SK-N-SH (cell line): ENCODE data around the gene SMARCC2. TPM values are rescaled to one million over a fixed set of nuclear protein-coding genes. Genes with fewer than 3 reads are reported as not detected.
A peak's percentile ranks its signal among the peaks of the same experiment; 100 is the strongest.

Source experiments
- CTCF ChIA-PET: fragments of 300-600, 350-600 bp; formaldehyde crosslinking; extraction: SDS; loops from one replicate; lab custom pipeline; 2021; lab: Yijun Ruan, JAX
- POLR2A ChIA-PET: fragments of 350-600 bp; sonication (Branson Sonifier 250); formaldehyde crosslinking; extraction: SDS; loops from one replicate; lab custom pipeline; 2020; ENCODE audit warnings: antibody characterized with exemption, inconsistent platforms; lab: Yijun Ruan, JAX
- DNase-seq: peaks from one replicate; pipeline ENCODE4 v3.0.0; 2012
- H2AFZ ChIP-seq: fragments of 200-600 bp; sonication (generic); 2 replicates; pipeline ENCODE4 v1.8.1; 2016; ENCODE audit warnings: antibody characterized with exemption, mild to moderate bottlenecking, low read depth
- H3F3A ChIP-seq: fragments of 200-600 bp; sonication (generic); replicated peaks from 2 replicates; pipeline ENCODE3; 2016; ENCODE audit warnings: antibody characterized with exemption, mild to moderate bottlenecking; ENCODE audit not compliant: insufficient read depth
- H3K27ac ChIP-seq, 2 experiments: fragments of 200-500 bp in 1 of 2; fragments of 200-600 bp in 1 of 2; sonication (Bioruptor generic) in 1 of 2; sonication (generic), shearing (Covaris generic) in 1 of 2; 2 replicates each; pipeline versions ENCODE4 v1.5.1 to v1.6.1; 2014 to 2016; ENCODE audit warnings: low read depth in 2 of 2, inconsistent platforms in 1 of 2, low read length in 1 of 2, mild to moderate bottlenecking in 1 of 2, mixed read lengths in 1 of 2
- H3K27me3 ChIP-seq: fragments of 200-600 bp; sonication (generic), shearing (Covaris generic); 2 replicates; pipeline ENCODE4 v1.6.1; 2016; ENCODE audit warnings: mixed run types; ENCODE audit not compliant: insufficient read depth
- H3K36me3 ChIP-seq, 2 experiments: fragments of 200-500 bp in 1 of 2; fragments of 200-600 bp in 1 of 2; sonication (Bioruptor generic) in 1 of 2; sonication (generic) in 1 of 2; replicated peaks in 1 of 2; 2 replicates each; pipeline versions ENCODE3 to v1.5.1; 2014 to 2016; ENCODE audit warnings: low read length in 1 of 2, mild to moderate bottlenecking in 1 of 2; ENCODE audit not compliant: insufficient read depth in 2 of 2, control insufficient read depth in 1 of 2
- H3K4me1 ChIP-seq, 2 experiments: fragments of 200-500 bp in 1 of 2; fragments of 200-600 bp in 1 of 2; sonication (Bioruptor generic) in 1 of 2; sonication (generic), shearing (Covaris generic) in 1 of 2; 2 replicates each; pipeline versions ENCODE4 v1.5.1 to v1.6.1; 2014 to 2016; ENCODE audit warnings: low read depth in 1 of 2, low read length in 1 of 2, mixed run types in 1 of 2; ENCODE audit not compliant: insufficient read depth in 2 of 2, control insufficient read depth in 1 of 2
- H3K4me2 ChIP-seq: fragments of 200-600 bp; sonication (generic), shearing (Covaris generic); 2 replicates; pipeline ENCODE4 v1.6.1; 2017; ENCODE audit warnings: mixed run types
- H3K4me3 ChIP-seq, 2 experiments: fragments of 200-500 bp in 1 of 2; fragments of 200-600 bp in 1 of 2; sonication (Bioruptor generic) in 1 of 2; sonication (generic), shearing (Covaris generic) in 1 of 2; 2 replicates each; pipeline versions ENCODE4 v1.5.1 to v1.8.1; 2014 to 2016; ENCODE audit warnings: low read depth in 2 of 2, inconsistent platforms in 1 of 2, low read length in 1 of 2, mild to moderate bottlenecking in 1 of 2, mixed read lengths in 1 of 2, moderate library complexity in 1 of 2
- H3K79me2 ChIP-seq: fragments of 200-600 bp; sonication (generic); 2 replicates; pipeline ENCODE4 v1.8.1; 2017; ENCODE audit warnings: mild to moderate bottlenecking; ENCODE audit not compliant: insufficient read depth
- H3K9ac ChIP-seq: fragments of 200-600 bp; sonication (generic); 2 replicates; pipeline ENCODE4 v1.6.1; 2017; ENCODE audit warnings: mixed run types
- H3K9me2 ChIP-seq: fragments of 200-600 bp; sonication (generic); 2 replicates; pipeline ENCODE4 v1.6.1; 2017; ENCODE audit warnings: mixed run types
- H3K9me3 ChIP-seq: fragments of 200-600 bp; sonication (generic); 2 replicates; pipeline ENCODE4 v1.6.1; 2017; ENCODE audit warnings: mixed run types, mild to moderate bottlenecking, moderate library complexity
- H4K20me1 ChIP-seq: fragments of 200-600 bp; sonication (generic); 2 replicates; pipeline ENCODE4 v1.6.1; 2017; ENCODE audit warnings: mild to moderate bottlenecking, mixed run types; ENCODE audit not compliant: insufficient read depth
- CHD2 ChIP-seq: fragments of 150-350 bp; IDR thresholded peaks from 2 replicates; pipeline ENCODE4 v1.6.1; 2018; ENCODE audit warnings: low read length; ENCODE audit not compliant: partially characterized antibody
- ELF1 ChIP-seq: IDR thresholded peaks from 2 replicates; pipeline ENCODE4 v1.4.0; 2012
- FOXJ3 ChIP-seq: sonication (generic); formaldehyde crosslinking; IDR thresholded peaks from 2 replicates; pipeline ENCODE4 v1.5.1; 2020; ENCODE audit warnings: mild to moderate bottlenecking, missing genetic modification reagents
- IRF3 ChIP-seq: fragments of 150-350 bp; IDR thresholded peaks from 2 replicates; pipeline ENCODE4 v1.6.1; 2016; ENCODE audit warnings: mild to moderate bottlenecking, low read depth, low read length
- JUND ChIP-seq: IDR thresholded peaks from 2 replicates; pipeline ENCODE4 v1.4.0; 2012
- MAX ChIP-seq: IDR thresholded peaks from 2 replicates; pipeline ENCODE4 v1.4.0; 2012; ENCODE audit warnings: low read depth
- MXI1 ChIP-seq: IDR thresholded peaks from 2 replicates; pipeline ENCODE4 v1.6.1; 2012; ENCODE audit warnings: mild to moderate bottlenecking, low read depth, low read length, improper control_type of control experiment
- NFIC ChIP-seq: IDR thresholded peaks from 2 replicates; pipeline ENCODE4 v1.4.0; 2012; ENCODE audit warnings: borderline replicate concordance
- POLR2AphosphoS5 ChIP-seq: IDR thresholded peaks from 2 replicates; pipeline ENCODE4 v1.6.1; 2012; ENCODE audit warnings: low read depth, low read length
- RAD21 ChIP-seq: IDR thresholded peaks from 2 replicates; pipeline ENCODE4 v1.6.1; 2012; ENCODE audit warnings: mild to moderate bottlenecking, low read length
- RXRA ChIP-seq: IDR thresholded peaks from 2 replicates; pipeline ENCODE4 v1.4.0; 2012; ENCODE audit warnings: low read depth, mild to moderate bottlenecking, borderline replicate concordance
- SIN3A ChIP-seq: IDR thresholded peaks from 2 replicates; pipeline ENCODE4 v1.6.1; 2012; ENCODE audit warnings: low read depth, mild to moderate bottlenecking, low read length, moderate library complexity, borderline replicate concordance
- SMC3 ChIP-seq: IDR thresholded peaks from 2 replicates; pipeline ENCODE4 v1.6.1; 2012; ENCODE audit warnings: low read depth, low read length, improper control_type of control experiment
- TCF12 ChIP-seq: IDR thresholded peaks from 2 replicates; pipeline ENCODE4 v1.4.0; 2012
- USF1 ChIP-seq: IDR thresholded peaks from 2 replicates; pipeline ENCODE4 v1.4.0; 2012; ENCODE audit warnings: low read depth, borderline replicate concordance
- USF2 ChIP-seq: fragments of 150-350 bp; IDR thresholded peaks from 2 replicates; pipeline ENCODE4 v1.6.1; 2017; ENCODE audit warnings: antibody characterized with exemption, low read length, low read depth, borderline replicate concordance
- WGBS: methylation state at CpG from one replicate; pipeline ENCODE4 v1.1.6; 2017; ENCODE audit warnings: low lambda C conversion rate; 5-methylcytosine and 5-hydroxymethylcytosine counted together
- polyA plus RNA-seq, 3 experiments: library from polyadenylated mRNA; depleted of rRNA; stranded (reverse); fragments of >200 nt; gene quantifications; 2 replicates each; pipeline ENCODE4 v1.2.3, GENCODE V29; 2012

The SMARCC2 gene
- polyA plus RNA-seq, 1 of the 3 experiments (the other 2 are of a cell fraction) = 64.3 TPM

- CTCF ChIA-PET = interaction anchor here (1.6 to 6.6 kb wide), 2 partner anchors 14 to 20 kb away, joined by 6 to 37 read pairs; partner anchors contain the start of genes RNF41 and SMARCC2
- H3K9me2 ChIP-seq = no peaks in the 10 kb centered on the region
- no peak overlapping the region for H3K9ac ChIP-seq
- H3K4me1 ChIP-seq = 0 out of 4 replicates have a peak, but pooled peaks cover 0 to 3% of the 10 kb centered on the region in 2 experiments
- peaks cover 25 to 38% of the 10 kb centered on the region in 2 experiments for H3K36me3 ChIP-seq
- H3K9me3 ChIP-seq = no peaks in the 10 kb centered on the region
- no peak overlapping the region for H3K4me3 ChIP-seq
- H4K20me1 ChIP-seq = no peaks in the 10 kb centered on the region; the same call in 1 of the 2 replicates
- H3K27ac ChIP-seq = no peak overlapping the region
- TF ChIP-seq POLR2AphosphoS5 (0 out of 2 replicates have a peak, but pooled peaks have one; percentile 19), ELF1 (no peak), NFIC (no peak), RAD21 (no peak), SMC3 (no peak), IRF3 (no peak)
- peaks cover 49% of the 10 kb centered on the region for H3F3A ChIP-seq
- no peaks in the 10 kb centered on the region for H3K27me3 ChIP-seq
- no peak overlapping the region for H2AFZ ChIP-seq
- POLR2A ChIA-PET = interaction anchor here (1.3 to 1.8 kb wide), 2 partner anchors 19 to 85 kb away, joined by 3 to 8 read pairs; partner anchors contain the start of genes RNF41 and ZC3H10
- H3K4me2 ChIP-seq = no peak overlapping the region
- 92% methylated on average over 2 of the region's 2 CpGs for WGBS
- H3K79me2 ChIP-seq = no peaks in the 10 kb centered on the region
- no peak for DNase-seq
Observed at GRCh38 chr12:56202838-56203237, 13.6 kb upstream of the SMARCC2 start.

GRCh38 chr12:56202366-56202765 lies 13.1 kb upstream of the SMARCC2 start:
- Histone ChIP-seq H3K4me2 (no peak overlapping the region), H3K9me2 (no peaks in the 10 kb centered on the region), H3K9ac (no peak overlapping the region), H3F3A (peaks cover 53% of the 10 kb centered on the region), H4K20me1 (no peaks in the 10 kb centered on the region; the same call in 1 of the 2 replicates), H3K4me1 (peaks cover 0 to 7% of the 10 kb centered on the region in 2 experiments; a peak in 1 of 4 replicates), H3K27ac (no peak overlapping the region), H3K27me3 (no peaks in the 10 kb centered on the region), H3K79me2 (no peaks in the 10 kb centered on the region), H3K36me3 (peaks cover 21 to 34% of the 10 kb centered on the region in 2 experiments), H3K4me3 (no peak overlapping the region), H3K9me3 (no peaks in the 10 kb centered on the region), H2AFZ (no peak overlapping the region)
- 75% methylated on average over 1 of the region's 1 CpG for WGBS
- DNase-seq = no peak
- ChIA-PET POLR2A (interaction anchor here (0.6 to 1.8 kb wide), 4 partner anchors 19 to 289 kb away, joined by 3 to 8 read pairs (median 3); partner anchors contain the start of genes RNF41 and ZC3H10), CTCF (interaction anchor here (1.2 to 6.6 kb wide), 4 partner anchors 11 to 56 kb away, joined by 3 to 37 read pairs (median 6); partner anchors contain the start of genes ANKRD52, RNF41 and SMARCC2)
- TF ChIP-seq TCF12 (no peak), JUND (no peak), USF2 (no peak), MAX (no peak), CHD2 (no peak), ELF1 (no peak), SIN3A (no peak), IRF3 (no peak), MXI1 (no peak), NFIC (no peak), FOXJ3 (no peak), USF1 (no peak), RXRA (no peak)
